Chondrocyte (in vitro differentiated cells): ENCODE measurements around the gene SCMH1. TPM values are rescaled to one million over a fixed set of nuclear protein-coding genes. Genes with fewer than 3 reads are reported as not detected.
A peak's percentile ranks its signal among the peaks of the same experiment; 100 is the strongest.

Source experiments
- DNase-seq: peaks from one replicate; pipeline ENCODE4 v3.0.0; 2021; ENCODE audit warnings: mixed read lengths, low spot score
- H3K27ac Mint-ChIP-seq: one replicate; pipeline ENCODE4 v1.8.0; 2021; ENCODE audit warnings: mild to moderate bottlenecking, moderate library complexity, mixed read lengths; ENCODE audit not compliant: unreplicated experiment
- H3K27me3 Mint-ChIP-seq: 2 replicates; pipeline ENCODE4 v1.8.0; 2021; ENCODE audit warnings: low read depth, mixed read lengths
- H3K36me3 Mint-ChIP-seq: 2 replicates; pipeline ENCODE4 v1.8.0; 2021; ENCODE audit warnings: low read depth, mixed read lengths
- H3K4me1 Mint-ChIP-seq: 2 replicates; pipeline ENCODE4 v1.8.0; 2021; ENCODE audit warnings: low read depth, mild to moderate bottlenecking, mixed read lengths
- H3K4me3 Mint-ChIP-seq: one replicate; pipeline ENCODE4 v1.8.0; 2021; ENCODE audit warnings: mild to moderate bottlenecking, moderate library complexity, mixed read lengths; ENCODE audit not compliant: unreplicated experiment
- H3K9me3 Mint-ChIP-seq: 2 replicates; pipeline ENCODE4 v1.8.0; 2021; ENCODE audit warnings: low read depth, mixed read lengths
- CTCF ChIP-seq: fragments of 200-600 bp; sonication (generic); IDR thresholded peaks from 2 replicates; pipeline ENCODE4 v1.5.0; 2021; ENCODE audit warnings: antibody characterized with exemption, mild to moderate bottlenecking, moderate library complexity
- total RNA-seq: library from RNA; stranded (reverse); gene quantifications from 3 replicates; pipeline ENCODE4 v1.2.1, GENCODE V29; 2021

Gene SCMH1
- total RNA-seq, 1 donor from 2014 or later = 29.5 TPM

- Mint-ChIP-seq H3K4me3 (no peak overlapping the region), H3K9me3 (no peaks in the 10 kb centered on the region), H3K27ac (no peak overlapping the region), H3K4me1 (peaks cover 58% of the 10 kb centered on the region), H3K27me3 (no peaks in the 10 kb centered on the region), H3K36me3 (peaks cover 43% of the 10 kb centered on the region)
- no peak for TF ChIP-seq CTCF
- DNase-seq = no peak
Observed at GRCh38 chr1:40984066-40984465, 258.0 kb downstream of the SCMH1 start.

- DNase-seq = no peak
- Mint-ChIP-seq H3K4me1 (peaks cover 62% of the 10 kb centered on the region), H3K27me3 (no peaks in the 10 kb centered on the region), H3K9me3 (no peaks in the 10 kb centered on the region), H3K27ac (no peak overlapping the region), H3K4me3 (no peak overlapping the region), H3K36me3 (peaks cover 35% of the 10 kb centered on the region)
- TF ChIP-seq CTCF = no peak
Observed at GRCh38 chr1:40983286-40983685, 258.8 kb downstream of the SCMH1 start.

GRCh38 chr1:40982721-40983120, 259.4 kb downstream of the SCMH1 start:
- Mint-ChIP-seq H3K36me3 (peaks cover 31% of the 10 kb centered on the region), H3K27ac (peak overlapping the region; percentile 89), H3K4me1 (peaks cover 67% of the 10 kb centered on the region), H3K4me3 (peak overlapping the region; percentile 92), H3K27me3 (no peaks in the 10 kb centered on the region), H3K9me3 (no peaks in the 10 kb centered on the region)
- DNase-seq = no peak
- TF ChIP-seq CTCF = no peak

GRCh38 chr1:40981691-40982448, 260.2 kb downstream of the SCMH1 start:
- peak overlapping the region; percentile 92 for H3K4me3 Mint-ChIP-seq

More at GRCh38 chr1:40981691-40982448, 260.2 kb downstream of the SCMH1 start:
- Mint-ChIP-seq H3K4me1 (peaks cover 75% of the 10 kb centered on the region), H3K36me3 (peaks cover 23% of the 10 kb centered on the region), H3K27me3 (no peaks in the 10 kb centered on the region), H3K27ac (peak overlapping the region; percentile 89), H3K9me3 (no peaks in the 10 kb centered on the region)
- DNase-seq = no peak
- TF ChIP-seq CTCF = no peak
